Measurements from ENCODE around the gene CACNB2. TPM values are rescaled to one million over a fixed set of nuclear protein-coding genes. Genes with fewer than 3 reads are reported as not detected.

Gene CACNB2
- total RNA-seq, result under 0.01 TPM in 1 of 2 replicates, not detected in the other

DNA sequence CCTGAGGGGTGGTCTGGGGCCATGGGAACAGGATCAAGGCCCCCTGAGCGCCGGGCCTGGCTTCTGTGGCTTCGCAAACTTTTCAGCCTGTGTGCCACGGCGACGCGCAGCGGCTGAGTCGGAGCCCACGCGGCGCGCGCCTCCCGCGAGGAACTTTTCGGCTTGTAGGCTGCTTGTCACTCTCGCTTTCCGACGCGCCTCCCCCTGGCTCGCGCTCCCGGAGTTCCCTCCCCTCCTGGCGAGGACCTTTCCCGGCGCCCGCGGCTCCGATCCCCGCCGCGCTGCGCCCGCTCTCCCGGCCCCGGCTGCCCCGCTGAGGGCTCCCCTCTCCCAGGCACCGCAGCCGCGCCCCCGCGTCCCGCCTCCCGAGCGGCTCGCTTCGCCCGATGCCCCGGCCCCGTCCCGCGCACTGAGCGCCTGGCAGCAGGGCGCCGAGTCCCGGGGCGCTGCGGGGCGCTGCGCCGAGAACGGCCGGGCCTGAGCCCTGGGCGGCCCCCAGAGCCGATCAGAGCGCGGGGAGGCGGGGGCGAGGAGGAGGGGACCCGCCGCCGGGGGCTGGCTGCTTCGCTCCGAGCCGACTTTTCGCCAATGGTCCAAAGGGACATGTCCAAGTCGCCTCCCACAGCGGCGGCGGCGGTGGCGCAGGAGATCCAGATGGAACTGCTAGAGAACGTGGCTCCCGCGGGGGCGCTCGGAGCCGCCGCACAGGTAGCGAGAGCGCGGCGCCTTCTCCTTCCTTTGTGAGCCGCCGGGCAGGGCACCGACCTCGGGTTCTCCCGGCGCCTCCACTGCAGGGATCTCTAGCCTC is at the start of gene CACNB2:
TSS of gene CACNB2 (plus strand) at position 276 of the 808 bp plus-strand sequence.

Other genes starting within 250 kb of the CACNB2 start
- not detected in 2 replicates for gene SLC39A12, start 188.5 kb upstream of the CACNB2 start, total RNA-seq